Spleen (tissue), 11 donors: Measurements from ENCODE around the gene ALOX5AP. TPM values are rescaled to one million over a fixed set of nuclear protein-coding genes. Genes with fewer than 3 reads are reported as not detected.
A peak's percentile ranks its signal among the peaks of the same experiment; 100 is the strongest.

Experiments
- DNase-seq: peaks from one replicate; pipeline ENCODE4 v3.0.0-alpha.2; 2020
- H3K27ac ChIP-seq, 8 donors: fragments of 200-600 bp; sonication (generic) in 7 of 8; 1 replicate in 4 of 8; 2 replicates in 4 of 8; pipeline versions ENCODE4 v1.5.0 to v1.8.0; 2016 to 2021; ENCODE audit warnings: inconsistent platforms in 4 of 8, mild to moderate bottlenecking in 4 of 8, moderate library complexity in 1 of 8
- H3K27me3 ChIP-seq, 7 donors: fragments of 200-600 bp; sonication (generic) in 6 of 7; replicated peaks in 1 of 7; 1 replicate in 4 of 7; 2 replicates in 3 of 7; pipeline versions ENCODE4 v1.5.0 to v1.8.0; 2016 to 2021; ENCODE audit warnings: inconsistent platforms in 3 of 7, mild to moderate bottlenecking in 1 of 7
- H3K36me3 ChIP-seq, 6 donors: fragments of 200-600 bp; sonication (generic) in 5 of 6; 1 replicate in 4 of 6; 2 replicates in 2 of 6; pipeline versions ENCODE4 v1.5.0 to v1.8.0; 2016 to 2021; ENCODE audit warnings: inconsistent platforms in 2 of 6
- H3K4me1 ChIP-seq, 6 donors: fragments of 200-600 bp; sonication (generic) in 5 of 6; 1 replicate in 3 of 6; 2 replicates in 3 of 6; pipeline versions ENCODE4 v1.5.0 to v1.8.0; 2016 to 2021; ENCODE audit warnings: inconsistent platforms in 3 of 6
- H3K4me3 ChIP-seq, 8 donors: fragments of 200-600 bp; sonication (generic) in 7 of 8; 1 replicate in 4 of 8; 2 replicates in 4 of 8; pipeline versions ENCODE4 v1.5.0 to v1.8.0; 2016 to 2021; ENCODE audit warnings: inconsistent platforms in 4 of 8, mild to moderate bottlenecking in 4 of 8, moderate library complexity in 2 of 8
- H3K9me3 ChIP-seq, 8 donors: fragments of 200-600 bp; sonication (generic) in 7 of 8; 1 replicate in 4 of 8; 2 replicates in 4 of 8; pipeline versions ENCODE4 v1.5.0 to v1.8.0; 2016 to 2021; ENCODE audit warnings: inconsistent platforms in 4 of 8
- POLR2A ChIP-seq, 3 donors: fragments of 450-650 bp; IDR thresholded peaks; one replicate each; pipeline ENCODE4 v1.5.1; 2017; ENCODE audit warnings: antibody characterized with exemption in 3 of 3, mild to moderate bottlenecking in 1 of 3
- POLR2AphosphoS5 ChIP-seq, 3 donors: sonication (generic); formaldehyde crosslinking; IDR thresholded peaks; one replicate each; pipeline ENCODE4 v1.5.1; 2017; ENCODE audit warnings: antibody characterized with exemption in 3 of 3
- WGBS, 5 donors: extraction: QIAGEN DNeasy Blood & Tissue Kit in 3 of 5; methylation state at CpG; one replicate each; pipeline versions ENCODE4 v1.1.5 to v1.1.7; 2013 to 2018; 5-methylcytosine and 5-hydroxymethylcytosine counted together
- intact Hi-C: fragments of 100-400 bp; cut with DNase I; formaldehyde crosslinking; loops from one replicate; pipeline ENCODE4 v1.15.0; 2023; ENCODE audit warnings: low total_unique reads
- polyA plus RNA-seq, 3 donors: library from polyadenylated mRNA; stranded (reverse); fragments of 200-250 nt; gene quantifications; one replicate each; pipeline ENCODE4 v1.2.1, GENCODE V29; 2013
- total RNA-seq, 7 donors: library from RNA; depleted of rRNA in 3 of 7; stranded (reverse); fragments of >200 nt in 3 of 7; fragmentation: NEBNext Ultra II Directional in 4 of 7; extraction: Animal tissue kit (Norgen Biotek cat#: 25700) in 4 of 7; gene quantifications; one replicate each; pipeline versions ENCODE4 v1.1.0 to v1.2.1, GENCODE V29; 2016 to 2021
- TF ChIP-seq, protein P1 (sequence below), 11 experiments: fragments of 200-600 bp in 7 of 11; fragments of 450-650 bp in 4 of 11; sonication (generic) in 4 of 11; IDR thresholded peaks in 8 of 11; conservative IDR thresholded peaks in 3 of 11; 1 replicate in 7 of 11; 2 replicates in 4 of 11; pipeline versions ENCODE4 v1.4.0 to v1.8.0; 2016 to 2021; ENCODE audit warnings: antibody characterized with exemption in 11 of 11, inconsistent platforms in 4 of 11, mild to moderate bottlenecking in 1 of 11
- donor health status: healthy with polysubstance abuse.
- donor health status: DM: no; HTN: no; CAD: no; lungs with moderate emphysema.
- donor health status: DM: no; HTN: no; CAD: no.
- donor health status: Bipolar disorder and iron deficiency.
- donor health status: healthy.
- donor health status: DM: no; HTN: no; CAD: no.
- donor health status: DM: yes; HTN: yes; CAD: no.

Gene ALOX5AP
- total and polyA plus RNA-seq, 10 donors, result 36.8 to 268 (median 70.0) TPM

- H3K4me1 ChIP-seq, result peaks cover 2 to 65% (median 21%) of the 10 kb centered on the region in 6 donors
- no peak overlapping the region for H3K4me3 ChIP-seq
- no peaks in the 10 kb centered on the region for H3K9me3 ChIP-seq
- peak overlapping the region in 1 of 8 donors; percentile 42 for H3K27ac ChIP-seq
- no peaks in the 10 kb centered on the region for H3K27me3 ChIP-seq
- no peak for DNase-seq
- TF ChIP-seq POLR2AphosphoS5 (IDR thresholded peaks at IDR 0.05), result no peak
- TF ChIP-seq POLR2A (IDR thresholded peaks at IDR 0.05), result no peak
- TF ChIP-seq, protein P1, sequence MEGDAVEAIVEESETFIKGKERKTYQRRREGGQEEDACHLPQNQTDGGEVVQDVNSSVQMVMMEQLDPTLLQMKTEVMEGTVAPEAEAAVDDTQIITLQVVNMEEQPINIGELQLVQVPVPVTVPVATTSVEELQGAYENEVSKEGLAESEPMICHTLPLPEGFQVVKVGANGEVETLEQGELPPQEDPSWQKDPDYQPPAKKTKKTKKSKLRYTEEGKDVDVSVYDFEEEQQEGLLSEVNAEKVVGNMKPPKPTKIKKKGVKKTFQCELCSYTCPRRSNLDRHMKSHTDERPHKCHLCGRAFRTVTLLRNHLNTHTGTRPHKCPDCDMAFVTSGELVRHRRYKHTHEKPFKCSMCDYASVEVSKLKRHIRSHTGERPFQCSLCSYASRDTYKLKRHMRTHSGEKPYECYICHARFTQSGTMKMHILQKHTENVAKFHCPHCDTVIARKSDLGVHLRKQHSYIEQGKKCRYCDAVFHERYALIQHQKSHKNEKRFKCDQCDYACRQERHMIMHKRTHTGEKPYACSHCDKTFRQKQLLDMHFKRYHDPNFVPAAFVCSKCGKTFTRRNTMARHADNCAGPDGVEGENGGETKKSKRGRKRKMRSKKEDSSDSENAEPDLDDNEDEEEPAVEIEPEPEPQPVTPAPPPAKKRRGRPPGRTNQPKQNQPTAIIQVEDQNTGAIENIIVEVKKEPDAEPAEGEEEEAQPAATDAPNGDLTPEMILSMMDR (IDR thresholded peaks at IDR 0.05 in 8 of 11, conservative IDR thresholded peaks at IDR 0.05 in 3 of 11), result no peak
- intact Hi-C loops, result no loop called here
- WGBS, 5 donors, result 87 to 91% (median 89%) methylated on average over 8 of the region's 8 CpGs
- peaks cover 0 to 100% (median 25%) of the 10 kb centered on the region in 6 donors for H3K36me3 ChIP-seq
Measured at GRCh38 chr13:30751183-30751933, 16.0 kb downstream of the ALOX5AP start.

DNA sequence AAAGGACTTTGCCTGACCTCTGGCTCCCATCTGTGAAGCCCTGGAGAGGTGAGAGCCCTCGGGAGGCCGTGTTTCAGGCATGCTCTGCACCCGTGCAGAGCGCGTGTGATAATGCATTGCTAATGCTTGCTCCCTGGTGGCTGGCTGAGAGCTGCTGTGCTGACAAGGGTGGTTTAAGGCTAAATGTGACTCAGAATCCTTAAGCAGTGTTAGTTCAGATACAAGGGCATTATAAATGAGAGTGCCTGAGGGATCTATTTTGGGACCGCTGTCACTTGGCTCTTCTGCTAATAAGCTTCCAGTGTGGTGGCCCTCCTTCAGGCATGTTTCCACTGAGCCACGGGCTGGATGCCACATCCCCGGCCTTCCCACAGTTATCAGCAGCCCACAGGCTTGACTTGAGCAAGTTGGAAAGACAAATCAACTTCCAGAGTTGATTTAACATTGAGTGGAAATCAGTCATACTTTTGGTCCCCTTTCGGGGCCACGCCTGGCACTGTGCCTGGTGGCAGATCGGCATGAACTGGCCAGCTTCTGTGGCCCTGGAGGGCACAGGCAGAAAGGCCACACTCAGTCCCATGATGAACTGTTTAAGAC is 17.0 kb downstream of the ALOX5AP start:
- peaks cover 0 to 100% (median 22%) of the 10 kb centered on the region in 6 donors for H3K36me3 ChIP-seq
- 81 to 88% (median 84%) methylated on average over 11 of the region's 11 CpGs for WGBS, 5 donors
- TF ChIP-seq POLR2AphosphoS5 (IDR thresholded peaks at IDR 0.05) (no peak), POLR2A (IDR thresholded peaks at IDR 0.05) (no peak)
- TF ChIP-seq, protein P1 (IDR thresholded peaks at IDR 0.05 in 8 of 11, conservative IDR thresholded peaks at IDR 0.05 in 3 of 11), result no peak
- H3K4me1 ChIP-seq, result peaks cover 0 to 55% (median 13%) of the 10 kb centered on the region in 6 donors
- peak overlapping the region in 2 of 8 donors; percentile 36 to 42 for H3K27ac ChIP-seq
- no peak for DNase-seq
- intact Hi-C loops, result no loop called here
- H3K9me3 ChIP-seq, result no peaks in the 10 kb centered on the region
- no peaks in the 10 kb centered on the region for H3K27me3 ChIP-seq
- no peak overlapping the region for H3K4me3 ChIP-seq

DNA sequence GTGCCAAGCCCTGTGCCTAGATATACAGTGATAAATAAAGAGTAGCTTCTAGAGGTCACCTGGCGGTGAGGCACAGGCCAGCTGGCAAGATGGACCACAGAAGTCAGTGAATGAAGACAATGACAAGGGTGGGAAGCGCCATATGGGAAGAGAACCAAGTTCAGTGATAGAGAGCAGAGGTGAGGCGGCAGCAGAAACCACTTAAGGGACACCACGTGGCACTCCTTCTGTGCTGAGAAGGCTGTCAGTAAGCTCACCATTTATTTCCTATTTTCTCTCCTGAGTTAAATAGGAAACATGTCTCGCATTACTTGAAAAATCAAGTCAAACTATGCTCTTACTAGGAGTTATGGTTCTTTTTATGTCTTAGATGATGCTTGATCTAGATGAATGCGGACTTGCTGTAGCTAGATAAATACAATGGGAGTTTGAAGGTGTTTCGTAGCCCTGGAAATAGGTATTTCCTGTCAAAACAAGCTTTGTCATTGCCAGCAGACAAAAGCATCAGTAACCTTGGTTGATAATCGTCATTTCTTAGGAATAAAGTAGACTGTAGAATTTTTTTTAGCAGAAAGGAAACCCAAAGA is 17.8 kb downstream of the ALOX5AP start:
- DNase-seq, result no peak
- Histone ChIP-seq H3K27me3 (no peaks in the 10 kb centered on the region), H3K27ac (peak overlapping the region in 1 of 8 donors; percentile 42), H3K4me3 (no peak overlapping the region), H3K4me1 (peaks cover 0 to 47% (median 10%) of the 10 kb centered on the region in 6 donors), H3K9me3 (no peaks in the 10 kb centered on the region), H3K36me3 (peaks cover 0 to 100% (median 26%) of the 10 kb centered on the region in 6 donors)
- intact Hi-C loops, result no loop called here
- TF ChIP-seq, protein P1 (IDR thresholded peaks at IDR 0.05 in 8 of 11, conservative IDR thresholded peaks at IDR 0.05 in 3 of 11), result no peak
- no peak for TF ChIP-seq POLR2A (IDR thresholded peaks at IDR 0.05)
- no peak for TF ChIP-seq POLR2AphosphoS5 (IDR thresholded peaks at IDR 0.05)
- 68 to 74% (median 72%) methylated on average over 8 of the region's 8 CpGs for whole genome bisulfite sequencing, 5 donors

- H3K4me3 ChIP-seq, result no peak overlapping the region
- WGBS, 5 donors, result 77 to 88% (median 83%) methylated on average over 12 of the region's 12 CpGs
- H3K9me3 ChIP-seq, result no peaks in the 10 kb centered on the region
- no peak overlapping the region for H3K27ac ChIP-seq
- H3K27me3 ChIP-seq, result no peaks in the 10 kb centered on the region
- H3K4me1 ChIP-seq, result peaks cover 0 to 23% (median 5%) of the 10 kb centered on the region in 6 donors
- intact Hi-C loops, result no loop called here
- DNase-seq, result no peak
- TF ChIP-seq POLR2AphosphoS5 (IDR thresholded peaks at IDR 0.05), result no peak
- TF ChIP-seq, protein P1 (IDR thresholded peaks at IDR 0.05 in 8 of 11, conservative IDR thresholded peaks at IDR 0.05 in 3 of 11), result no peak
- no peak for TF ChIP-seq POLR2A (IDR thresholded peaks at IDR 0.05)
- peaks cover 0 to 100% (median 26%) of the 10 kb centered on the region in 6 donors for H3K36me3 ChIP-seq
Measured at GRCh38 chr13:30755678-30756077, 20.3 kb downstream of the ALOX5AP start.
